Erythroblast (primary cell): ENCODE results near the gene LHX8.

Experiments used
- GATA1 ChIP-seq: IDR thresholded peaks from 2 replicates; pipeline ENCODE4 v1.6.1; 2011; ENCODE audit warnings: low read depth, mild to moderate bottlenecking, control low read depth, low read length, moderate library complexity
- POLR2A ChIP-seq: IDR thresholded peaks from 2 replicates; pipeline ENCODE4 v1.6.1; 2011; ENCODE audit warnings: mild to moderate bottlenecking, low read length

- TF ChIP-seq POLR2A (no peak), GATA1 (no peak)
Measured at GRCh38 chr1:75202751-75203150, 68.6 kb downstream of the LHX8 start.
